B cell (primary cell): Measurements from ENCODE around the gene UBE2F. TPM values are rescaled to one million over a fixed set of nuclear protein-coding genes. Genes with fewer than 3 reads are reported as not detected.

Source experiments
- ATAC-seq: fragments of 200-7000 bp; cut with Tn5 transposase; one replicate; pipeline ENCODE4 v1.10.0; 2021; ENCODE audit warnings: low read depth, mild to moderate bottlenecking, moderate number of reproducible peaks, moderate library complexity
- CTCF ChIA-PET: fragments of 350-600 bp; sonication (Branson Sonifier 250); formaldehyde crosslinking; loops from one replicate; lab custom pipeline; 2021; ENCODE audit warnings: antibody characterized with exemption, inconsistent platforms; lab: Charles Lee
- POLR2A ChIA-PET: fragments of 350-600 bp; sonication (Branson Sonifier 250); formaldehyde crosslinking; loops from one replicate; lab custom pipeline; 2021; ENCODE audit warnings: antibody characterized with exemption; lab: Charles Lee
- DNase-seq: peaks from one replicate; pipeline ENCODE4 v3.0.0; 2013
- H2AFZ ChIP-seq: 2 replicates; pipeline ENCODE4 v1.6.1; 2012; ENCODE audit warnings: mild to moderate bottlenecking, low read depth, low read length; ENCODE audit not compliant: insufficient read depth, poor library complexity, severe bottlenecking
- H3K27ac ChIP-seq, 2 donors: 1 replicate in 1 of 2; 2 replicates in 1 of 2; pipeline ENCODE4 v1.5.1; 2012 to 2013; ENCODE audit warnings: low read length in 2 of 2, mild to moderate bottlenecking in 2 of 2, moderate library complexity in 1 of 2
- H3K27me3 ChIP-seq, 4 experiments: fragments of 200-600 bp in 1 of 4; sonication (generic) in 1 of 4; replicated peaks in 1 of 4; 1 replicate in 2 of 4; 2 replicates in 2 of 4; pipeline versions ENCODE4 v1.6.1 to v1.7.0; 2013 to 2016; ENCODE audit warnings: low read length in 3 of 4, mild to moderate bottlenecking in 2 of 4, mixed read lengths in 1 of 4, moderate library complexity in 1 of 4; ENCODE audit not compliant: insufficient read depth in 4 of 4, control insufficient read depth in 3 of 4; ENCODE audit errors: control extremely low read depth in 1 of 4
- H3K36me3 ChIP-seq, 2 experiments: replicated peaks in 1 of 2; 1 replicate in 1 of 2; 2 replicates in 1 of 2; pipeline versions ENCODE4 v1.6.1 to v1.7.1; 2013; ENCODE audit warnings: low read length in 1 of 2; ENCODE audit not compliant: insufficient read depth in 2 of 2, control insufficient read depth in 1 of 2; ENCODE audit errors: control extremely low read depth in 1 of 2, extremely low read depth in 1 of 2
- H3K4me1 ChIP-seq, 2 donors: fragments of 200-600 bp in 1 of 2; sonication (generic) in 1 of 2; 1 replicate in 1 of 2; 2 replicates in 1 of 2; pipeline versions ENCODE4 v1.5.1 to v1.6.1; 2013 to 2017; ENCODE audit warnings: low read length in 2 of 2; ENCODE audit not compliant: control insufficient read depth in 2 of 2, insufficient read depth in 2 of 2
- H3K4me2 ChIP-seq: replicated peaks from 2 replicates; pipeline ENCODE3; 2012; ENCODE audit warnings: mild to moderate bottlenecking, low read depth, low read length; ENCODE audit not compliant: poor library complexity, severe bottlenecking
- H3K4me3 ChIP-seq, 5 experiments: fragments of 200-600 bp in 1 of 5; sonication (generic) in 1 of 5; 1 replicate in 3 of 5; 2 replicates in 2 of 5; pipeline versions ENCODE4 v1.5.1 to v1.7.0; 2011 to 2016; ENCODE audit warnings: low read length in 4 of 5, mild to moderate bottlenecking in 4 of 5, low read depth in 2 of 5, control low read depth in 1 of 5, moderate library complexity in 1 of 5; ENCODE audit not compliant: insufficient read depth in 1 of 5; ENCODE audit errors: control extremely low read depth in 1 of 5, extremely low read depth in 1 of 5
- H3K79me2 ChIP-seq: fragments of 200-600 bp; sonication (generic); one replicate; pipeline ENCODE4 v1.6.0; 2016; ENCODE audit warnings: low read length; ENCODE audit not compliant: control insufficient read depth, insufficient read depth
- H3K9ac ChIP-seq: fragments of 200-600 bp; sonication (generic); 2 replicates; pipeline ENCODE4 v1.6.1; 2017; ENCODE audit warnings: mild to moderate bottlenecking, low read length, moderate library complexity
- H3K9me3 ChIP-seq, 3 donors: one replicate each; pipeline versions ENCODE4 v1.6.1 to v1.7.1; 2013; ENCODE audit warnings: low read length in 2 of 3; ENCODE audit not compliant: control insufficient read depth in 2 of 3, insufficient read depth in 1 of 3; ENCODE audit errors: control extremely low read depth in 1 of 3
- H4K20me1 ChIP-seq: 2 replicates; pipeline ENCODE4 v1.6.0; 2012; ENCODE audit warnings: mild to moderate bottlenecking, low read length; ENCODE audit not compliant: insufficient read depth, control insufficient read depth, poor library complexity, severe bottlenecking
- H3K27ac Mint-ChIP-seq: one replicate; pipeline ENCODE4 v1.8.0; 2021; ENCODE audit warnings: mixed read lengths
- H3K27me3 Mint-ChIP-seq: one replicate; pipeline ENCODE4 v1.8.0; 2021; ENCODE audit warnings: mixed read lengths
- H3K4me1 Mint-ChIP-seq: one replicate; pipeline ENCODE4 v1.8.0; 2021; ENCODE audit warnings: mixed read lengths
- H3K4me3 Mint-ChIP-seq: one replicate; pipeline ENCODE4 v1.8.0; 2021; ENCODE audit warnings: mixed read lengths
- H3K9me3 Mint-ChIP-seq: one replicate; pipeline ENCODE4 v1.8.0; 2022; ENCODE audit warnings: mixed read lengths; ENCODE audit not compliant: insufficient read depth
- CTCF ChIP-seq: fragments of 200-600 bp; IDR thresholded peaks from one replicate; pipeline ENCODE4 v1.8.0; 2022; ENCODE audit warnings: antibody characterized with exemption, mild to moderate bottlenecking
- EZH2 ChIP-seq: IDR thresholded peaks from 2 replicates; pipeline ENCODE4 v1.6.1; 2012; ENCODE audit warnings: borderline replicate concordance, low read depth, mild to moderate bottlenecking, moderate library complexity, low read length; ENCODE audit not compliant: insufficient read depth, poor library complexity, severe bottlenecking
- whole genome bisulfite sequencing: methylation state at CpG from one replicate; pipeline ENCODE4 v1.1.5; 2013; ENCODE audit warnings: missing lambda C conversion rate; ENCODE audit not compliant: insufficient coverage; 5-methylcytosine and 5-hydroxymethylcytosine counted together
- intact Hi-C: fragments of 100-400 bp; cut with micrococcal nuclease; formaldehyde crosslinking; loops from one replicate; pipeline ENCODE4 v1.10.0; 2022
- polyA plus RNA-seq: library from polyadenylated mRNA; depleted of rRNA; stranded (reverse); fragments of >200 nt; gene quantifications from 2 replicates; pipeline ENCODE4 v1.2.3, GENCODE V29; 2012
- total RNA-seq, 2 donors: library from RNA; stranded (reverse); fragments of 120-200 nt in 1 of 2; gene quantifications; 1 replicate in 1 of 2; 2 replicates in 1 of 2; pipeline versions ENCODE4 v1.2.3 to v1.2.4, GENCODE V29; 2013 to 2022

Gene UBE2F
- total and polyA plus RNA-seq, 2 donors (not counting 1 experiment from before 2014, with no cell fraction given), result 22.5 to 57.6 TPM

- intact Hi-C loops, result no loop called here
- Mint-ChIP-seq H3K9me3 (no peaks in the 10 kb centered on the region), H3K4me1 (no peaks in the 10 kb centered on the region), H3K4me3 (no peak overlapping the region), H3K27ac (no peak overlapping the region), H3K27me3 (no peaks in the 10 kb centered on the region)
- no peaks in the 10 kb centered on the region for H3K79me2 ChIP-seq
- H3K9me3 ChIP-seq, result no peaks in the 10 kb centered on the region
- H3K4me2 ChIP-seq, result no peak overlapping the region
- DNase-seq (no peak), ATAC-seq (no peak)
- 98% methylated on average over 11 of the region's 11 CpGs for WGBS
- H3K36me3 ChIP-seq, result peaks cover 16 to 44% of the 10 kb centered on the region in 2 experiments
- no peak overlapping the region for H3K4me3 ChIP-seq
- TF ChIP-seq CTCF (no peak), EZH2 (no peak)
- no peaks in the 10 kb centered on the region for H3K4me1 ChIP-seq
- H4K20me1 ChIP-seq, result no peaks in the 10 kb centered on the region
- H2AFZ ChIP-seq, result no peak overlapping the region
- ChIA-PET POLR2A (no interaction called here), CTCF (interaction anchor here (0.9 kb wide), 1 partner anchor 223 kb away, joined by 3 read pairs; no protein-coding TSS in a partner anchor)
- H3K27ac ChIP-seq, result no peak overlapping the region
- H3K27me3 ChIP-seq, result no peaks in the 10 kb centered on the region
- H3K9ac ChIP-seq, result no peak overlapping the region
Measured at GRCh38 chr2:238039985-238040384, 73.2 kb downstream of the UBE2F start.

GRCh38 chr2:238040918-238041317 is 74.1 kb downstream of the UBE2F start:
- no peaks in the 10 kb centered on the region for H3K27me3 ChIP-seq
- H3K9me3 Mint-ChIP-seq, result no peaks in the 10 kb centered on the region
- H3K4me1 ChIP-seq, result no peaks in the 10 kb centered on the region
- no peak overlapping the region for H3K9ac ChIP-seq
- H4K20me1 ChIP-seq, result no peaks in the 10 kb centered on the region
- no peak overlapping the region for H3K4me3 Mint-ChIP-seq
- H3K36me3 ChIP-seq, result peaks cover 14 to 38% of the 10 kb centered on the region in 2 experiments
- no peaks in the 10 kb centered on the region for H3K27me3 Mint-ChIP-seq
- intact Hi-C loops, result no loop called here
- H3K27ac ChIP-seq, result no peak overlapping the region
- H2AFZ ChIP-seq, result no peak overlapping the region
- TF ChIP-seq EZH2, result no peak
- TF ChIP-seq CTCF, result no peak
- 98% methylated on average over 8 of the region's 9 CpGs for WGBS
- DNase-seq (no peak), ATAC-seq (no peak)
- H3K79me2 ChIP-seq, result no peaks in the 10 kb centered on the region
- H3K9me3 ChIP-seq, result no peaks in the 10 kb centered on the region
- H3K4me3 ChIP-seq, result no peak overlapping the region
- ChIA-PET POLR2A (no interaction called here), CTCF (no interaction called here)
- no peaks in the 10 kb centered on the region for H3K4me1 Mint-ChIP-seq
- no peak overlapping the region for H3K27ac Mint-ChIP-seq
- H3K4me2 ChIP-seq, result no peak overlapping the region
